ENCODE results near the gene FYN.
"Not testable (repeated sequence)": the region's sequence is repeated elsewhere in the genome, so short reads cannot be mapped to it uniquely, and the experiment has no call there.

Gene FYN

DNA sequence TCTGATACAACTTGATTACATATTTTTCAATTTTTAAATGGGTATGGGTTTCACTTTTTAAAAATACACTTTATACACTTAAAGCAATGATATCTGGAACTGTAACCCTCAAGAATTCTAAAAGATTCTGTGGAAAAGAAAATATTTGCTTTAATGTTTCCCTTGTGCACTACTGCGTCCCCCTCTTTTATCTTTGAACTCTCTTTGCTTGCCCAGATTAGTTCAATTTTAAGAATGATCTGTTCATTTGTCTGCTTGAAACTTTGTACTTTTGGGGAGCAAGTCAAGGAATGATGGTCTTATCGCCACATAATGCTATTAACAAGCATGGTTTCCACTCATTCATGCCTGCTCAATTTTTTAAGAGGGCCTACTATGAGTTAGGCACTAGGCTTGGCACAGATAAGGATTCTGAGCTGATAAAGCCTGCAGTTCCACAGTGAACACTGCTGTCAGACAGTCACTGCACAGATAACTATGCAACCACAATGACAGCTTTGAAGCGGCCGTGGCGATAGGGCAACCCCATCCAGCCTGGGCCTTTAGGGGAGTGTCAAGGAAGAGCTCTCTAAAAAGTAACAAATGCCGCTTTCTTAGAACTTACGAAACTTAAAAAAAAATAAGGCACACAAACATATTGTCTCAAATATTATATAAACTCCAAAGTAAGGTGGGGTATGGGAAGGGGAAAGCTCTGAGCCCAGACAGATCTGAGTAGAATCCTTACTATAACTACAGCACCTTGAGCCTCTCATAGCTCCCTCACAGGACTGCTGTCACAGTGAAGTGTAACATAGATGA is 29.7 kb downstream of the FYN start:
- Histone ChIP-seq H3K36me3 (ENCODE audit: insufficient read depth, low read length) (peaks cover 7% of the 10 kb centered on the region), H3K4me1 (ENCODE audit: insufficient read depth, low read length) (peaks cover 74% of the 10 kb centered on the region), H3K4me3 (ENCODE audit: low read length) (no peak overlapping the region), H3K9me3 (ENCODE audit: low read length) (no peaks in the 10 kb centered on the region), H3K27me3 (ENCODE audit: insufficient read depth, low read length) (no peaks in the 10 kb centered on the region), H2AFZ (ENCODE audit: low read depth, low read length) (no peak overlapping the region)

GRCh38 chr6:111842891-111843290 is 30.4 kb downstream of the FYN start:
- Histone ChIP-seq H3K9me3 (ENCODE audit: low read length) (no peaks in the 10 kb centered on the region), H3K27me3 (ENCODE audit: insufficient read depth, low read length) (no peaks in the 10 kb centered on the region), H2AFZ (ENCODE audit: low read depth, low read length) (no peak overlapping the region), H3K36me3 (ENCODE audit: insufficient read depth, low read length) (peaks cover 7% of the 10 kb centered on the region), H3K4me3 (ENCODE audit: low read length) (peak overlapping the region; percentile 23), H3K4me1 (ENCODE audit: insufficient read depth, low read length) (peaks cover 72% of the 10 kb centered on the region)

DNA sequence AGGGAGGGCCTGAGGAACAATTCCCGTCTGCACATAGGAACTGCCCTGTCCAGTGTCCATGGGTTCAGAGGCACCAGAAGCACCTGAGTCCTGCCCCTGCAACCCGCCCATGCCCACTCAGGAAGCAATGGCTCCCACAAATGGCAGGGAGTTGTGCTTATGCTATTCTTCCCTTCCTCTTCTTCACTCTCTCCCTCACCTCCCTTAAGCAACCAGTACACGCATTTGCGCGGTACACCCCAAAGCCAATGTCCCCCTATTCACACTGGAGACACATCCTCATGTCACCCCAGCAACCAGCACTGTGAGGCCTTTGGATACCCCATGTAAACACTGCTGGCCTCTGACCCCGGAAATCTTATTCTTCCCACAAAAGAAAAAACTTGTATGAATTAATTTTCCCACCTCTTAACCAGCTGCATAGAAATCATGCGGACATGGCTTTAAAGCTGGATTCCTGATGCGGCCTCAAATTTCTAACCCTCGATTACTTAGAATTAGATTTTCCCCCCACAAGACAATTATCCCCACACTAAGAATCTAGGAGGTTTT is 30.9 kb downstream of the FYN start:
- H3K9me3 ChIP-seq (ENCODE audit: low read length) = no peaks in the 10 kb centered on the region
- peaks cover 9% of the 10 kb centered on the region for H3K36me3 ChIP-seq (ENCODE audit: insufficient read depth, low read length)
- H3K4me1 ChIP-seq (ENCODE audit: insufficient read depth, low read length) = peaks cover 66% of the 10 kb centered on the region
- no peaks in the 10 kb centered on the region for H3K27me3 ChIP-seq (ENCODE audit: insufficient read depth, low read length)
- no peak overlapping the region for H3K4me3 ChIP-seq (ENCODE audit: low read length)
- no peak overlapping the region for H2AFZ ChIP-seq (ENCODE audit: low read depth, low read length)

- Histone ChIP-seq H3K36me3 (ENCODE audit: insufficient read depth, low read length) (peaks cover 12% of the 10 kb centered on the region), H3K27me3 (ENCODE audit: insufficient read depth, low read length) (no peaks in the 10 kb centered on the region), H3K4me3 (ENCODE audit: low read length) (no peak overlapping the region), H3K4me1 (ENCODE audit: insufficient read depth, low read length) (peaks cover 66% of the 10 kb centered on the region), H2AFZ (ENCODE audit: low read depth, low read length) (no peak overlapping the region), H3K9me3 (ENCODE audit: low read length) (no peaks in the 10 kb centered on the region)
Observed at GRCh38 chr6:111841822-111842221, 31.4 kb downstream of the FYN start.

- Histone ChIP-seq H3K36me3 (ENCODE audit: insufficient read depth, low read length) (peaks cover 8% of the 10 kb centered on the region), H3K9me3 (ENCODE audit: low read length) (no peaks in the 10 kb centered on the region), H3K4me1 (ENCODE audit: insufficient read depth, low read length) (peaks cover 56% of the 10 kb centered on the region), H3K4me3 (ENCODE audit: low read length) (no peak overlapping the region), H3K27me3 (ENCODE audit: insufficient read depth, low read length) (no peaks in the 10 kb centered on the region), H2AFZ (ENCODE audit: low read depth, low read length) (no peak overlapping the region)
Observed at GRCh38 chr6:111840803-111841202, 32.4 kb downstream of the FYN start.

DNA sequence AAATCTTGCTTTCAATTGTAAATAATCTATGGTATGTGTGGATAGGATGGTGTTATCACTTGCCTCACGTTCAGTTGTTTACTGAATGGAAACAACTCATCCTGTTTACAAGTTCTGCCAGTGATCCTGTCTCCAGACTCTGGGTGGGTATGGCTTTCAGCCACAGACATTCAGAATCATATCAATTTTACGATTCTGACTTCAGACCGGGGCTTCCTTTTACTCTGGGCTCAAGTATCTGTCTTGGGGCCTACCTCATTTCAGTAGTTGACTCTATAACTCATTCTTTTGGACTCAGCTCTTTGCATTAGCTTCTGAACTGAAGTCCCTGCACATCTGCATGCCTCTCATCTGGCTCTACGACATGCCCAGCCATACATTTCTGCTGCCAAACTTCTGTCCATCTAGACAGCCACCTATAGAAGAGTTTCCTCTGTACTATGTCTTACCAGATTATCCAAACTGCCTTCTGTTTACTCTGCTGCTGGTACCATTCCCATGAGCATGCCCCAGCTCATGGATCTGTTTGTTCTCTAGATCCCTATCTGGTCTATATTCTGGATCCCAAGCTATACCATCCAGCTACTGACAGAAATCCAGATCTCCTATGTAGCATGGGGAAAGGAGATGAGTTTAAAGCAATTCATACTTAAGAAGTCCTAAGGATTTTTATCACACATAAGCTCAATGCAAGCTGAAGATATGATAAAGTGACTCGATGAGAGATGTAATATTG is 34.3 kb downstream of the FYN start:
- H3K27me3 ChIP-seq (ENCODE audit: insufficient read depth, low read length) = no peaks in the 10 kb centered on the region
- H3K4me3 ChIP-seq (ENCODE audit: low read length) = no peak overlapping the region
- no peak overlapping the region for H2AFZ ChIP-seq (ENCODE audit: low read depth, low read length)
- peaks cover 37% of the 10 kb centered on the region for H3K4me1 ChIP-seq (ENCODE audit: insufficient read depth, low read length)
- peaks cover 11% of the 10 kb centered on the region for H3K36me3 ChIP-seq (ENCODE audit: insufficient read depth, low read length)
- H3K9me3 ChIP-seq (ENCODE audit: low read length) = no peaks in the 10 kb centered on the region

GRCh38 chr6:111837641-111838500 is 35.4 kb downstream of the FYN start:
- H2AFZ ChIP-seq (ENCODE audit: low read depth, low read length) = no peak overlapping the region
- peaks cover 11% of the 10 kb centered on the region for H3K36me3 ChIP-seq (ENCODE audit: insufficient read depth, low read length)
- H3K9me3 ChIP-seq (ENCODE audit: low read length) = no peaks in the 10 kb centered on the region
- peaks cover 27% of the 10 kb centered on the region for H3K4me1 ChIP-seq (ENCODE audit: insufficient read depth, low read length)
- no peak overlapping the region for H3K4me3 ChIP-seq (ENCODE audit: low read length)
- H3K27me3 ChIP-seq (ENCODE audit: insufficient read depth, low read length) = no peaks in the 10 kb centered on the region

GRCh38 chr6:111837007-111837406 is 36.2 kb downstream of the FYN start:
- Histone ChIP-seq H3K9me3 (ENCODE audit: low read length) (no peaks in the 10 kb centered on the region), H3K4me1 (ENCODE audit: insufficient read depth, low read length) (peaks cover 18% of the 10 kb centered on the region), H3K36me3 (ENCODE audit: insufficient read depth, low read length) (peaks cover 11% of the 10 kb centered on the region), H2AFZ (ENCODE audit: low read depth, low read length) (no peak overlapping the region), H3K27me3 (ENCODE audit: insufficient read depth, low read length) (no peaks in the 10 kb centered on the region), H3K4me3 (ENCODE audit: low read length) (no peak overlapping the region)

DNA sequence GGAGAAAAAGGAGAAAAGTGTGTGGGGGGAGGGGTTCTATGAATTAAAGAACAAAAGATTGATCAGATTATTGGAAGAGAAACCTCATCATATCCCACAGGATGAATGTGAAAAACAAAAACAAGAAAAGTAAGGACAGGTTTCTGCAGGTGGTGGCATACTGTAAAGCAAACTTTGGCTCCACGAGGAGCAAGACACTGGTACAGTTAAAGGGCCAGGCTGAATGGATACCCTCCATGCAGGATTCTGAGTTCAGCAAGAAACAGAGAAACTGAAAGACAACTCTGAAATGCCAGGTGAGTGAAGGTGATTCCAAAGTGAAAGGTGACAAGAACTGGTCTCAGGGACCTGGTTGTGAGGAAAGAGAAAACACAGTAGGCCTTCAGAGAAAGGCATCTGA is 37.4 kb downstream of the FYN start:
- Histone ChIP-seq H3K4me3 (ENCODE audit: low read length) (no peak overlapping the region), H2AFZ (ENCODE audit: low read depth, low read length) (no peak overlapping the region), H3K9me3 (ENCODE audit: low read length) (no peaks in the 10 kb centered on the region), H3K4me1 (ENCODE audit: insufficient read depth, low read length) (peaks cover 6% of the 10 kb centered on the region), H3K27me3 (ENCODE audit: insufficient read depth, low read length) (no peaks in the 10 kb centered on the region), H3K36me3 (ENCODE audit: insufficient read depth, low read length) (peaks cover 18% of the 10 kb centered on the region)

GRCh38 chr6:111835398-111835797 is 37.9 kb downstream of the FYN start:
- not testable (repeated sequence) for H3K27me3 ChIP-seq (ENCODE audit: insufficient read depth, low read length); H2AFZ ChIP-seq (ENCODE audit: low read depth, low read length); H3K4me1 ChIP-seq (ENCODE audit: insufficient read depth, low read length); H3K4me3 ChIP-seq (ENCODE audit: low read length); H3K9me3 ChIP-seq (ENCODE audit: low read length)
- peaks cover 22% of the 10 kb centered on the region for H3K36me3 ChIP-seq (ENCODE audit: insufficient read depth, low read length)

- H3K27me3 ChIP-seq (ENCODE audit: insufficient read depth, low read length) = no peaks in the 10 kb centered on the region
- H3K4me3 ChIP-seq (ENCODE audit: low read length) = no peak overlapping the region
- H2AFZ ChIP-seq (ENCODE audit: low read depth, low read length) = no peak overlapping the region
- H3K36me3 ChIP-seq (ENCODE audit: insufficient read depth, low read length) = peaks cover 32% of the 10 kb centered on the region
- H3K4me1 ChIP-seq (ENCODE audit: insufficient read depth, low read length) = no peaks in the 10 kb centered on the region
- H3K9me3 ChIP-seq (ENCODE audit: low read length) = no peaks in the 10 kb centered on the region
Observed at GRCh38 chr6:111834356-111834755, 38.9 kb downstream of the FYN start.

GRCh38 chr6:111832833-111833418 is 40.3 kb downstream of the FYN start:
- Histone ChIP-seq H3K4me3 (ENCODE audit: low read length) (no peak overlapping the region), H3K36me3 (ENCODE audit: insufficient read depth, low read length) (peaks cover 45% of the 10 kb centered on the region)

More at GRCh38 chr6:111832833-111833418, 40.3 kb downstream of the FYN start:
- no peak overlapping the region for H2AFZ ChIP-seq (ENCODE audit: low read depth, low read length)
- no peaks in the 10 kb centered on the region for H3K9me3 ChIP-seq (ENCODE audit: low read length)
- H3K4me1 ChIP-seq (ENCODE audit: insufficient read depth, low read length) = no peaks in the 10 kb centered on the region
- H3K27me3 ChIP-seq (ENCODE audit: insufficient read depth, low read length) = no peaks in the 10 kb centered on the region

All from neuron (in vitro differentiated cells).